A673 (cell line): Measurements from ENCODE around the gene ATP5PD. TPM values are rescaled to one million over a fixed set of nuclear protein-coding genes. Genes with fewer than 3 reads are reported as not detected.
"Not testable (repeated sequence)": the region's sequence is repeated elsewhere in the genome, so short reads cannot be mapped to it uniquely, and the experiment has no call there.

Source experiments
- BruUV-seq: library from RNA; stranded (reverse); fragments of 400-500 nt; replicated peaks from 2 replicates; lab custom pipeline; 2021; lab: Mats Ljungman, UMichigan
- CTCF ChIA-PET: fragments of 300-600 bp; sonication (Branson Sonifier 250); formaldehyde crosslinking; loops from one replicate; lab custom pipeline; 2022; ENCODE audit warnings: antibody characterized with exemption; lab: Charles Lee
- POLR2A ChIA-PET: fragments of 300-600 bp; sonication (Branson Sonifier 250); formaldehyde crosslinking; loops from one replicate; lab custom pipeline; 2022; ENCODE audit warnings: antibody characterized with exemption; ENCODE audit not compliant: low non-redundant PET; lab: Charles Lee
- DNase-seq: peaks from one replicate; pipeline ENCODE4 v3.0.0-alpha.2; 2015; ENCODE audit warnings: low spot score
- H3K27ac ChIP-seq: fragments of 200-600 bp; sonication (generic); 2 replicates; pipeline ENCODE4 v1.5.1; 2016; ENCODE audit warnings: mixed run types, low read depth, mild to moderate bottlenecking, mixed read lengths, antibody characterized with exemption, low read length; ENCODE audit not compliant: poor library complexity, severe bottlenecking
- H3K27me3 ChIP-seq: fragments of 200-600 bp; sonication (generic); replicated peaks from 2 replicates; pipeline ENCODE4 v1.6.1; 2017; ENCODE audit warnings: mixed run types, low read depth, mild to moderate bottlenecking, mixed read lengths, antibody characterized with exemption, low read length; ENCODE audit not compliant: insufficient read depth, poor library complexity
- H3K36me3 ChIP-seq: fragments of 200-600 bp; sonication (generic); 2 replicates; pipeline ENCODE4 v1.6.1; 2016; ENCODE audit warnings: mixed run types, mild to moderate bottlenecking, mixed read lengths, antibody characterized with exemption, low read length; ENCODE audit not compliant: insufficient read depth, poor library complexity, severe bottlenecking
- H3K4me1 ChIP-seq: fragments of 200-600 bp; sonication (generic); 2 replicates; pipeline ENCODE4 v1.6.1; 2017; ENCODE audit warnings: mixed run types, mild to moderate bottlenecking, mixed read lengths, antibody characterized with exemption, low read length; ENCODE audit not compliant: insufficient read depth, poor library complexity, severe bottlenecking
- H3K4me3 ChIP-seq: fragments of 200-600 bp; sonication (generic); 2 replicates; pipeline ENCODE4 v1.5.1; 2016; ENCODE audit warnings: low read depth, mixed run types, mild to moderate bottlenecking, mixed read lengths, low read length; ENCODE audit not compliant: poor library complexity, severe bottlenecking
- H3K9me3 ChIP-seq: fragments of 200-600 bp; sonication (generic); 2 replicates; pipeline ENCODE4 v1.6.1; 2016; ENCODE audit warnings: mixed run types, low read depth, mild to moderate bottlenecking, mixed read lengths, antibody characterized with exemption, low read length; ENCODE audit not compliant: poor library complexity, severe bottlenecking
- EZH2 ChIP-seq: fragments of 200-600 bp; sonication (generic); IDR thresholded peaks from 2 replicates; pipeline ENCODE4 v1.6.1; 2017; ENCODE audit warnings: borderline replicate concordance, low read depth, mild to moderate bottlenecking, mixed read lengths, antibody characterized with exemption, low read length; ENCODE audit not compliant: poor library complexity, severe bottlenecking
- intact Hi-C: fragments of 100-400 bp; cut with micrococcal nuclease; formaldehyde crosslinking; loops from one replicate; pipeline ENCODE4 v1.10.0; 2022; ENCODE audit not compliant: unreplicated experiment
- total RNA-seq: library from RNA; stranded (reverse); gene quantifications from 2 replicates; pipeline ENCODE4 v1.2.3, GENCODE V29; 2021
- TF ChIP-seq, protein P1 (sequence below): fragments of 300-800, 200-600 bp; sonication (generic); conservative IDR thresholded peaks from 2 replicates; pipeline ENCODE4 v1.5.1; 2017; ENCODE audit warnings: low read depth, mild to moderate bottlenecking, antibody characterized with exemption, low read length, moderate library complexity, mixed read lengths

ATP5PD gene
- total RNA-seq, 1 experiment from 2014 or later = 291 TPM

DNA sequence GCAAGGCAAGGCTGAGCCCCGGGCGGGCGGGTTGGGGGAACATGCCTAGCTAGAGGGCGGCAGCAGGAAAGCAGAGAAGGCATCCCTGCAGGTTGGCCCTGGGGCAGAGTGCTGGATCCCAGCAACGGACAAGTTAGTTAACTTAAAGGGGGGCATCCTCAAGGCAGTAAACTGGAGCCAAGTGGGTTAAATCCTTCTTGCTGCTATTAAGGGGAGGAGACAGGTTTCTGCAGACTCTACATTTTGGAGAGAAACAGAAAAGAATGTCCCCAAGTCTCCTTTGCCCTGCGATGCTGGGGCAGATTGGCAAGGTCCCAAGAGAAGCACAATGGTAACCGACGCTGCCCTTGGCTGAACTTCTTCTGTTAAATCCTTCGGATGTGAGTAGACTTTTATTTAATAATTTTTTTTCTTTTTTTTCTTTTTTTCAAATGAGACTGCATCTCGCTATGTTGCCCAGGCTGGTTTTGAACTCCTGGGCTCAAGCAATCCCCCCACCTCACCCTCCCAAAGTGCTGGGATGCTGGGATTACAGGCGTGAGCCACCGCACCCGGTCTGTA, 14.0 kb downstream of the ATP5PD start:
- Histone ChIP-seq H3K27ac (no peak overlapping the region), H3K4me3 (peak overlapping the region; percentile 85), H3K27me3 (no peaks in the 10 kb centered on the region), H3K4me1 (peaks cover 18% of the 10 kb centered on the region), H3K9me3 (peaks cover 8% of the 10 kb centered on the region), H3K36me3 (no peaks in the 10 kb centered on the region)
- CTCF ChIA-PET = no interaction called here
- peak; percentile 55 for DNase-seq
- POLR2A ChIA-PET = no interaction called here
- BruUV-seq = no TSS peak
- intact Hi-C loops = loop anchor here (2.0 to 10.0 kb wide), 4 partner anchors 20 to 372 kb away; partner anchors contain the start of genes GRB2, MRPL58 and NUP85
- TF ChIP-seq EZH2 = no peak
- TF ChIP-seq, protein P1, sequence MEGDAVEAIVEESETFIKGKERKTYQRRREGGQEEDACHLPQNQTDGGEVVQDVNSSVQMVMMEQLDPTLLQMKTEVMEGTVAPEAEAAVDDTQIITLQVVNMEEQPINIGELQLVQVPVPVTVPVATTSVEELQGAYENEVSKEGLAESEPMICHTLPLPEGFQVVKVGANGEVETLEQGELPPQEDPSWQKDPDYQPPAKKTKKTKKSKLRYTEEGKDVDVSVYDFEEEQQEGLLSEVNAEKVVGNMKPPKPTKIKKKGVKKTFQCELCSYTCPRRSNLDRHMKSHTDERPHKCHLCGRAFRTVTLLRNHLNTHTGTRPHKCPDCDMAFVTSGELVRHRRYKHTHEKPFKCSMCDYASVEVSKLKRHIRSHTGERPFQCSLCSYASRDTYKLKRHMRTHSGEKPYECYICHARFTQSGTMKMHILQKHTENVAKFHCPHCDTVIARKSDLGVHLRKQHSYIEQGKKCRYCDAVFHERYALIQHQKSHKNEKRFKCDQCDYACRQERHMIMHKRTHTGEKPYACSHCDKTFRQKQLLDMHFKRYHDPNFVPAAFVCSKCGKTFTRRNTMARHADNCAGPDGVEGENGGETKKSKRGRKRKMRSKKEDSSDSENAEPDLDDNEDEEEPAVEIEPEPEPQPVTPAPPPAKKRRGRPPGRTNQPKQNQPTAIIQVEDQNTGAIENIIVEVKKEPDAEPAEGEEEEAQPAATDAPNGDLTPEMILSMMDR = no peak

DNA sequence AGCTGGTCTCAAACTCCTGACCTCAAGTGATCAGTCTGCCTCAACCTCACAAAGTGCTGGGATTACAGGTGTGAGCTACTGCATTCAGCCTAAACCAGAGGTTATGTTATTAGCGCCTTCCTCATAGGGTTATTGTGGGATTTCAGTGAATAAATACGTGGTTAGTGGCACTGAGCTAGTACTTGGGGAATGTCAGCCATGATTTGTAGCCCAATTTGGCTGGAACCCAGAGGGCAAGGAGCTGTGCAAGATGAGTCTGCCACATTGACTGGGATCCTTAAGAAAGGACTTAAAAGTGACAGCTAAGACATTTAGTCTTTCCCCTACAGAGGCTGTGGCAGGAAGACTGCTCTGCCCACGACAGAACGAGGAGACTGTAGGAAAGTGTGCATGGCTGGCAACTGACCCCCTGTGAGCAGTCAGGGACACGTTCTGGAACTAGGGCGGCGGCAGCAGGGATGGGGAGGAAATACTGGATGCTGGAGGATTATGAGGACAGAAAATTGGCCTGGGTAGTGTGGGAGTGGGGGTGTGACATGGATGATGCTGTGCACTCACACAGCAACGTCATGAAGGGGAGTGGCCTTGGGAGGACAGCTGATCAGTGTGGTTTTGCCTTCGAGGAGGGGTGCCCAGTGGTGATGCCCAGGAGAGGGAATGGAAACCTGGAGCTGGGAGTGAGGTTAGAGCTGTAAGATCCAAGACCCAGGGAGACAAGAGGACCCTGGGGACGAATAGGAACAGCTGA, 14.6 kb downstream of the ATP5PD start:
- no TSS peak for BruUV-seq
- Histone ChIP-seq H3K4me1 (peaks cover 18% of the 10 kb centered on the region), H3K4me3 (peak overlapping the region; percentile 85), H3K36me3 (no peaks in the 10 kb centered on the region), H3K27ac (no peak overlapping the region), H3K27me3 (no peaks in the 10 kb centered on the region), H3K9me3 (peaks cover 8% of the 10 kb centered on the region)
- CTCF ChIA-PET = interaction anchor here (0.7 to 1.0 kb wide), 2 partner anchors 71 to 82 kb away, joined by 4 read pairs; no protein-coding TSS in a partner anchor
- intact Hi-C loops = loop anchor here (2.0 to 10.0 kb wide), 4 partner anchors 19 to 373 kb away; partner anchors contain the start of genes GRB2, MRPL58 and NUP85
- TF ChIP-seq, protein P1 = no peak
- no peak for TF ChIP-seq EZH2
- POLR2A ChIA-PET = interaction anchor here (0.5 to 0.6 kb wide), 2 partner anchors 148 to 189 kb away, joined by 4 to 5 read pairs; no protein-coding TSS in a partner anchor
- peak; percentile 87 for DNase-seq

DNA sequence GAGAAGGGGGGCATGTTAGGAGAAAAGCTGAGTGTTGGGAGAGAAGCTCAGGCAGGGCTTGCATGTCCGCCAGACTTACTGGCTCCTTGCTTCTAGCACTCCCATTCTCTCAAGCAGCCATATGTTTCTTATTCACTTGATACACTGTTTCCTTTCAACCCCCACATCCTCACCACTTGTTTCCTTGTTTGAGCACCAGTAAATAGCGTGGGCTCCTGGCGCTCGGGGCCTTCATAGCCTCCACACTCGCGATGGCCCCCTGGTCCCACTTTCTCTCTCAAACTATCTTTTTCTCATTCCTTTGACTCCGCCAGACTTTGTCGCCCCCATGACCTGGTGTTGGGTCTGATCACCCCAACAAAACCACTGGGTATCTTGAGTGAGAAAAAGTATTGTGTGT, 16.6 kb downstream of the ATP5PD start:
- ChIA-PET CTCF (interaction anchor here (0.6 kb wide), 1 partner anchor 61 kb away, joined by 6 read pairs; no protein-coding TSS in a partner anchor), POLR2A (no interaction called here)
- Histone ChIP-seq H3K4me3 (no peak overlapping the region), H3K36me3 (no peaks in the 10 kb centered on the region), H3K9me3 (peaks cover 8% of the 10 kb centered on the region), H3K4me1 (no peaks in the 10 kb centered on the region), H3K27ac (no peak overlapping the region), H3K27me3 (no peaks in the 10 kb centered on the region)
- no peak for DNase-seq
- intact Hi-C loops = loop anchor here (5.0 to 10.0 kb wide), 3 partner anchors 68 to 375 kb away; partner anchors contain the start of genes GRB2 and NUP85
- TF ChIP-seq EZH2 = no peak
- TF ChIP-seq, protein P1 = no peak
- BruUV-seq = no TSS peak

DNA sequence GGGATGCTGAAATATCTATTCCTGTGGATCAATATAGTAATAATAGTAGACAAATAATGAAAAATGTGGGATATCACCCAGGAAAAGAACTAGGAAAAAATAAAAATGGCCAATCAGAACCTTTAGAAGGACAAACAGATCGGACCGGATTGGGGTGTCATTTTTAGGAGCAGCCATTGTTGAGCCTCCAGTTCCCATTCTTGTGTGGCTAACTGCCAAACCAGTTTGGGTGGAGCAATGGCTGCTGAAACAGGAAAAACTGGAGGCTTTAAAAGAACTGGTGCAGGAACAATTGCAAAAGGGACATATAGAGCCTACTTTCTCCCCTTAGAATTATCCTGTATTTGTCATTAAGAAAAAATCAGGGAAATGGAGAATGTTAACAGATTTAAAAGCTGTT, 20.1 kb downstream of the ATP5PD start:
- CTCF ChIA-PET, BruUV-seq, intact Hi-C loops, H3K4me1 ChIP-seq, DNase-seq, H3K4me3 ChIP-seq, H3K9me3 ChIP-seq, H3K27ac ChIP-seq, H3K36me3 ChIP-seq, H3K27me3 ChIP-seq, POLR2A ChIA-PET: not testable (repeated sequence)

DNA sequence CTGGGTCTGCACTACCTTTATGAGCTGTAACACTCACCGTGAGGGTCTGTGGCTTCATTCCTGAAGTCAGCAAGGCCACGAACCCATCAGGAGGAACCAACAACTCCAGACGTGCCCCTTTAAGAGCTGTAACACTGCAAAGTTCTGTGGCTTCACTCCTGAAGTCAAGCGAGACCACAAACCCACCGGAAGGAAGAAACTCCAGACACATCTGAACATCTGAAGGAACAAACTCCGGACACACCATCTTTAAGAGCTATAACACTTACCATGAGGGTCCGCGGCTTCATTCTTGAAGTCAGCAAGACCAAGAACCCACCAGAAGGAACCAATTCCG, 21.4 kb downstream of the ATP5PD start:
- H3K4me3 ChIP-seq, POLR2A ChIA-PET, H3K9me3 ChIP-seq, BruUV-seq, CTCF ChIA-PET, DNase-seq, intact Hi-C loops, H3K27ac ChIP-seq, H3K27me3 ChIP-seq, H3K4me1 ChIP-seq: not testable (repeated sequence)
- peaks cover 14% of the 10 kb centered on the region for H3K36me3 ChIP-seq
